ENCODE measurements around the gene AP3S1. TPM values are rescaled to one million over a fixed set of nuclear protein-coding genes. Genes with fewer than 3 reads are reported as not detected.

Gene AP3S1
- total RNA-seq, 1 donor from 2014 or later: 133 TPM

- H3K4me3 Mint-ChIP-seq (ENCODE audit: unreplicated experiment): no peak overlapping the region
- no peak for DNase-seq (ENCODE audit: low spot score)
- H3K27ac Mint-ChIP-seq (ENCODE audit: unreplicated experiment): peak overlapping the region; percentile 95
- H3K36me3 Mint-ChIP-seq (ENCODE audit: low read depth): peaks cover 5% of the 10 kb centered on the region
- H3K4me1 Mint-ChIP-seq (ENCODE audit: low read depth): peaks cover 50% of the 10 kb centered on the region
- H3K27me3 Mint-ChIP-seq (ENCODE audit: low read depth): no peaks in the 10 kb centered on the region
- TF ChIP-seq CTCF (IDR thresholded peaks at IDR 0.05): no peak
- H3K9me3 Mint-ChIP-seq (ENCODE audit: low read depth): peaks cover 11% of the 10 kb centered on the region
Measured at GRCh38 chr5:115857057-115857479, 15.3 kb downstream of the AP3S1 start.

- Mint-ChIP-seq H3K4me1 (ENCODE audit: low read depth) (peaks cover 47% of the 10 kb centered on the region), H3K4me3 (ENCODE audit: unreplicated experiment) (peak overlapping the region; percentile 1), H3K27me3 (ENCODE audit: low read depth) (no peaks in the 10 kb centered on the region), H3K9me3 (ENCODE audit: low read depth) (peaks cover 11% of the 10 kb centered on the region), H3K27ac (ENCODE audit: unreplicated experiment) (peak overlapping the region; percentile 95), H3K36me3 (ENCODE audit: low read depth) (peaks cover 5% of the 10 kb centered on the region)
- no peak for DNase-seq (ENCODE audit: low spot score)
- no peak for TF ChIP-seq CTCF (IDR thresholded peaks at IDR 0.05)
Measured at GRCh38 chr5:115857626-115858349, 16.1 kb downstream of the AP3S1 start.

GRCh38 chr5:115858396-115858795, 16.7 kb downstream of the AP3S1 start:
- no peak for DNase-seq (ENCODE audit: low spot score)
- Mint-ChIP-seq H3K4me1 (ENCODE audit: low read depth) (peaks cover 43% of the 10 kb centered on the region), H3K27ac (ENCODE audit: unreplicated experiment) (peak overlapping the region; percentile 95), H3K27me3 (ENCODE audit: low read depth) (no peaks in the 10 kb centered on the region), H3K36me3 (ENCODE audit: low read depth) (peaks cover 5% of the 10 kb centered on the region), H3K4me3 (ENCODE audit: unreplicated experiment) (no peak overlapping the region), H3K9me3 (ENCODE audit: low read depth) (peaks cover 7% of the 10 kb centered on the region)
- TF ChIP-seq CTCF (IDR thresholded peaks at IDR 0.05): no peak

GRCh38 chr5:115859378-115859777, 17.6 kb downstream of the AP3S1 start:
- H3K27me3 Mint-ChIP-seq (ENCODE audit: low read depth): no peaks in the 10 kb centered on the region
- no peaks in the 10 kb centered on the region for H3K36me3 Mint-ChIP-seq (ENCODE audit: low read depth)
- peaks cover 5% of the 10 kb centered on the region for H3K9me3 Mint-ChIP-seq (ENCODE audit: low read depth)
- peaks cover 42% of the 10 kb centered on the region for H3K4me1 Mint-ChIP-seq (ENCODE audit: low read depth)
- no peak for DNase-seq (ENCODE audit: low spot score)
- peak overlapping the region; percentile 34 for H3K27ac Mint-ChIP-seq (ENCODE audit: unreplicated experiment)
- TF ChIP-seq CTCF (IDR thresholded peaks at IDR 0.05): no peak
- no peak overlapping the region for H3K4me3 Mint-ChIP-seq (ENCODE audit: unreplicated experiment)

GRCh38 chr5:115869256-115869795, 27.6 kb downstream of the AP3S1 start:
- no peak for TF ChIP-seq CTCF (IDR thresholded peaks at IDR 0.05)
- Mint-ChIP-seq H3K4me3 (ENCODE audit: unreplicated experiment) (no peak overlapping the region), H3K9me3 (ENCODE audit: low read depth) (no peaks in the 10 kb centered on the region), H3K27me3 (ENCODE audit: low read depth) (no peaks in the 10 kb centered on the region), H3K27ac (ENCODE audit: unreplicated experiment) (no peak overlapping the region), H3K4me1 (ENCODE audit: low read depth) (peaks cover 28% of the 10 kb centered on the region), H3K36me3 (ENCODE audit: low read depth) (peaks cover 15% of the 10 kb centered on the region)
- no peak for DNase-seq (ENCODE audit: low spot score)

Measured in chondrocyte (in vitro differentiated cells).